Suprapubic skin (tissue), 4 donors: ENCODE results near the gene TEKT1. TPM values are rescaled to one million over a fixed set of nuclear protein-coding genes. Genes with fewer than 3 reads are reported as not detected.
"Not testable (repeated sequence)": the region's sequence is repeated elsewhere in the genome, so short reads cannot be mapped to it uniquely, and the experiment has no call there.

ENCODE experiments used
- DNase-seq, 2 donors: peaks; one replicate each; pipeline ENCODE4 v3.0.0-alpha.2; 2019; ENCODE audit warnings: low spot score in 2 of 2
- H3K27ac ChIP-seq: fragments of 200-600 bp; sonication (generic); one replicate; pipeline ENCODE4 v1.5.1; 2019
- H3K27me3 ChIP-seq: fragments of 200-600 bp; sonication (generic); one replicate; pipeline ENCODE4 v1.5.1; 2019
- H3K36me3 ChIP-seq: fragments of 200-600 bp; sonication (generic); one replicate; pipeline ENCODE4 v1.5.1; 2019
- H3K4me1 ChIP-seq: fragments of 200-600 bp; sonication (generic); one replicate; pipeline ENCODE4 v1.5.1; 2019
- H3K4me3 ChIP-seq: fragments of 200-600 bp; sonication (generic); one replicate; pipeline ENCODE4 v1.5.1; 2019; ENCODE audit warnings: mild to moderate bottlenecking
- H3K9me3 ChIP-seq: fragments of 200-600 bp; sonication (generic); one replicate; pipeline ENCODE4 v1.5.1; 2019
- CTCF ChIP-seq, 2 donors: fragments of 200-600 bp in 1 of 2; fragments of 450-650 bp in 1 of 2; sonication (generic) in 1 of 2; IDR thresholded peaks; one replicate each; pipeline ENCODE4 v1.5.1; 2016 to 2019; ENCODE audit warnings: antibody characterized with exemption in 2 of 2, mild to moderate bottlenecking in 1 of 2, moderate library complexity in 1 of 2
- EP300 ChIP-seq: sonication (generic); formaldehyde crosslinking; IDR thresholded peaks from one replicate; pipeline ENCODE4 v1.6.1; 2017; ENCODE audit warnings: antibody characterized with exemption
- POLR2A ChIP-seq, 2 donors: fragments of 450-650 bp; IDR thresholded peaks; one replicate each; pipeline ENCODE4 v1.6.1; 2017; ENCODE audit warnings: antibody characterized with exemption in 2 of 2, mild to moderate bottlenecking in 2 of 2, moderate library complexity in 2 of 2
- POLR2AphosphoS5 ChIP-seq, 3 donors: sonication (generic); formaldehyde crosslinking; IDR thresholded peaks; one replicate each; pipeline ENCODE4 v1.6.1; 2017; ENCODE audit warnings: antibody characterized with exemption in 3 of 3
- WGBS: methylation state at CpG from one replicate; pipeline ENCODE4 v1.1.5; 2018; 5-methylcytosine and 5-hydroxymethylcytosine counted together
- total RNA-seq, 4 donors: library from RNA; depleted of rRNA; stranded (reverse); fragments of >200 nt; gene quantifications; one replicate each; pipeline ENCODE4 v1.1.0, GENCODE V29; 2016

The TEKT1 gene
- total RNA-seq, 4 donors from 2014 or later, result not detected

DNA sequence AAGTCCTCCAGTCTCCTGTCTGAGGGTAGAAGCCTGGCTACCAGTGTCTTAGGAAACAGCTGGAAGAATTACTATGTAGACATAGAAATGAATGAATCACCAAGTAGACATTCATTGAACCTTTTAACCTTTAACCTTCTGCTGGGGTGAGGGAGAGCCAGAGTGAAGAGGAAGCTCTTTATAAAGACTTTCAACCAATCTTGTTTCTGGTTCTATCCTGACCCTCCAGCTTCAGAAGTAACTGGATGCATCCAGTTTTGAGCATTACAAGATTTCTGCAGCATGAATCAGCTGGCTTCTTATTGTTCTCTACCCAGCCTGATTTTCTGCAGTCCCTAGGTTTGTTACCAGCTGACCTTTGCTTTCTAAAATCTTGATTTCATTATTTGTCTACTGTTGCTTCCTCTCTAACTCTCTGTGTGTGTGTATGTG is 8.5 kb downstream of the TEKT1 start:
- Histone ChIP-seq H3K4me1 (no peaks in the 10 kb centered on the region), H3K27ac (no peak overlapping the region), H3K36me3 (no peaks in the 10 kb centered on the region), H3K4me3 (no peak overlapping the region), H3K27me3 (no peaks in the 10 kb centered on the region), H3K9me3 (peaks cover 3% of the 10 kb centered on the region)
- DNase-seq, result no peak
- TF ChIP-seq POLR2AphosphoS5 (IDR thresholded peaks at IDR 0.05) (no peak), POLR2A (IDR thresholded peaks at IDR 0.05) (no peak), CTCF (IDR thresholded peaks at IDR 0.05) (no peak), EP300 (no peak)

DNA sequence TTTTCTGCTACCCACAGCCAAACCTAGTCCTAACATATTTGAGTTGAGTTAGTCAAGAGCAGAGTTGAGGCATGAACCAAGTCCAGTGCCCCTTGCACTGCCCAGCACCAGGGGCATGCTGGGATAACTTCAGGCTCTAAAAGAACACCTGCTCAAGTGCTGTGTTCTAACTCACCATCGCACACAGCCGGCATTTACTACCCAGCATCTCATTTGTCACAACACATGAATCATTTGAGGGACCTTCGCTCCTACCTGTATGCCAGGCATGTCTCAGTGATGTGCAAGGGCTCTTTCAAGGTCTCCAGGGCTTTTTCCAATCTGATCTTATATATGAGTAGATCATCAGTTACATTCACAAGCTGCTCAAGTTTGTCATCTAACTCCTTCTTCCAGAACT is 12.6 kb downstream of the TEKT1 start:
- Histone ChIP-seq H3K4me3 (no peak overlapping the region), H3K36me3 (no peaks in the 10 kb centered on the region), H3K9me3 (peaks cover 3% of the 10 kb centered on the region), H3K4me1 (no peaks in the 10 kb centered on the region), H3K27ac (no peak overlapping the region), H3K27me3 (no peaks in the 10 kb centered on the region)
- 82% methylated on average over 3 of the region's 3 CpGs for WGBS
- TF ChIP-seq CTCF (IDR thresholded peaks at IDR 0.05) (no peak), POLR2A (IDR thresholded peaks at IDR 0.05) (no peak), EP300 (no peak), POLR2AphosphoS5 (IDR thresholded peaks at IDR 0.05) (no peak)
- no peak for DNase-seq

DNA sequence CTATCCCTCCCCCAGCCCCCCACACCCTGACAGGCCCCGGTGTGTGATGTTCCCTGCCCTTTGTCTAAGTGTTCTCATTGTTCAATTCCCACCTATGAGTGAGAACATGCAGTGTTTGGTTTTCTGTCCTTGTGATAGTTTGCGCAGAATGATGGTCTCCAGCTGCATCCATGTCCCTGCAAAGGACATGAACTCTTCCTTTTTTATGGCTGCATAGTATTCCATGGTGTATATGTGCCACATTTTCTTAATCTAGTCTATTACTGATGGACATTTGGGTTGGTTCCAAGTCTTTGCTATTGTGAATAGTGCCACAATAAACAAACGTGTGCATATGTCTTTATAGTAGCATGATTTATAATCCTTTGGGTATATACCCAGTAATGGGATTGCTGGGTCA is 15.2 kb downstream of the TEKT1 start:
- H3K4me1 ChIP-seq, H3K9me3 ChIP-seq, DNase-seq, H3K36me3 ChIP-seq, H3K4me3 ChIP-seq, H3K27me3 ChIP-seq, H3K27ac ChIP-seq: not testable (repeated sequence)
- 88% methylated on average over 3 of the region's 3 CpGs for WGBS

DNA sequence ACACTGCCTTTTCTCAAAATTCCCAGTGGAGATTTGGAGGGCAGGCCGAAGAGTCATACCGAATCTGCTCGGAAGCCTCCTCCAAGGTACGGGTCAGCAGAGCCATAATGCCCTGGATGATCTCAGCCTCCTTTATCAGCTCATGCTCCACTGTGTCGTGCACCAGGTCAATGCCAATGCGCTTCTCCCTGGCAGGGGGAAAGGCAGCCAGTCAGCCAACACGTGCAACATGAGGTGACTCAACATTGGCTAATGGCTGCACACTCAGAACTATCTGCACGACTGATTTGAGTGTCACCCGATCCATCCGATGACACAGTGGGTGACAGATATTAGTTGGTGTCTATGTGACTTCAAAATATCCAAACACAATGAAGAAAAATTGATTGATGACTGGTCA is 15.8 kb downstream of the TEKT1 start:
- Histone ChIP-seq H3K9me3 (peaks cover 3% of the 10 kb centered on the region), H3K27ac (no peak overlapping the region), H3K36me3 (no peaks in the 10 kb centered on the region), H3K27me3 (peaks cover 5% of the 10 kb centered on the region), H3K4me1 (no peaks in the 10 kb centered on the region), H3K4me3 (no peak overlapping the region)
- TF ChIP-seq POLR2AphosphoS5 (IDR thresholded peaks at IDR 0.05), result no peak
- TF ChIP-seq EP300, result no peak
- no peak for TF ChIP-seq CTCF (IDR thresholded peaks at IDR 0.05)
- TF ChIP-seq POLR2A (IDR thresholded peaks at IDR 0.05), result no peak
- WGBS, result 90% methylated on average over 9 of the region's 10 CpGs
- no peak for DNase-seq

DNA sequence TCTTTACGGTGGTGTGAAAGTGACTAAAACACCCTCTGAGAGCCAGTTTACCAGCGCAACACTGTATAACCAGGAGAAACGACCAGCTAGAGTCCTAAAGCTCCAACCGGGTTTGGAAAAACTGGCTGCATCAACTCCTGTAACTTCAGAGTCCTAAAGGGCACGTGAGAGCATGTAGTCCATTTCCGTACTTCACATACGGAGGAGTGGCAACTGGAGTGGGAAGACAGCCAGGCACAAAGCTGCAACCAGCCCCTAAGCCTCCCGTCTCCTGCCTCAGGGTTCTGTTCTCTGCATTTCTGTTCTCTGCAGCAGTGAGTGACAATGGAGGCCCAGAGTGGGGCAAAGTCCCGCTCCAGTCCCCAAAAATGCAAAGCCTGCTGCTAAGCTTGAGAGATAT is 19.2 kb downstream of the TEKT1 start:
- TF ChIP-seq EP300, result no peak
- TF ChIP-seq CTCF (IDR thresholded peaks at IDR 0.05), result no peak
- no peak for TF ChIP-seq POLR2A (IDR thresholded peaks at IDR 0.05)
- TF ChIP-seq POLR2AphosphoS5 (IDR thresholded peaks at IDR 0.05), result no peak
- Histone ChIP-seq H3K4me1 (no peaks in the 10 kb centered on the region), H3K27ac (no peak overlapping the region), H3K36me3 (no peaks in the 10 kb centered on the region), H3K4me3 (no peak overlapping the region), H3K9me3 (no peaks in the 10 kb centered on the region), H3K27me3 (peaks cover 5% of the 10 kb centered on the region)
- DNase-seq, result no peak
- WGBS, result 41% methylated on average over 9 of the region's 9 CpGs

DNA sequence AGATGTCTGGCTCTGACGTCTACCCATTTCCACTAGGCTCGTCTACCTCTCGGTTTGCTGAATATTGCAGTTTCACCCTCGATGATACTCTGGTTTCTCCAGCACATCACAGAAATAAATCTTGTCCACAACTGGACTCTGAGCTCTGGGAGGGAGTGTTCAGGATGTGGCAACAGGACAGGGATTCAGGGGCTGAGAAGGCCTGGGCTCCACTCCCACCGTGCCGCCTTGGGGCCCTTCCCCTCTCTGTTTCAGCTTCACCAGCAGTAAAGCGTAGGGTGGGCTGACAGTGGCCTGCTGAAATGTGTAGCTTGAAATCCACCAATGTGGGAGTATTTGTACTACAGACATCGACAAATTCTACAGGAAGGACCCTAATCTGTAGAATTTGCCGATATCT is 20.0 kb downstream of the TEKT1 start:
- no peak overlapping the region for H3K27ac ChIP-seq
- H3K4me3 ChIP-seq, result no peak overlapping the region
- H3K27me3 ChIP-seq, result peaks cover 5% of the 10 kb centered on the region
- no peak for DNase-seq
- no peaks in the 10 kb centered on the region for H3K36me3 ChIP-seq
- no peaks in the 10 kb centered on the region for H3K4me1 ChIP-seq
- 89% methylated on average over 9 of the region's 9 CpGs for WGBS
- H3K9me3 ChIP-seq, result no peaks in the 10 kb centered on the region
- TF ChIP-seq POLR2AphosphoS5 (IDR thresholded peaks at IDR 0.05) (no peak), EP300 (no peak), CTCF (IDR thresholded peaks at IDR 0.05) (no peak), POLR2A (IDR thresholded peaks at IDR 0.05) (no peak)
